H1 (cell line): Measurements from ENCODE around the gene APOA4. TPM values are rescaled to one million over a fixed set of nuclear protein-coding genes. Genes with fewer than 3 reads are reported as not detected.

Experiments used
- CHD2 ChIP-seq: IDR thresholded peaks from 2 replicates; pipeline ENCODE4 v1.6.1; 2012; ENCODE audit warnings: low read length, improper control_type of control experiment
- JUN ChIP-seq: IDR thresholded peaks from 2 replicates; pipeline ENCODE4 v1.6.1; 2011; ENCODE audit warnings: low read depth, mild to moderate bottlenecking, improper control_type of control experiment, low read length
- NRF1 ChIP-seq: IDR thresholded peaks from 2 replicates; pipeline ENCODE4 v1.6.1; 2011; ENCODE audit warnings: mild to moderate bottlenecking, low read depth, low read length, improper control_type of control experiment
- RAD21 ChIP-seq, 2 experiments: IDR thresholded peaks in 1 of 2; conservative IDR thresholded peaks in 1 of 2; 2 replicates each; pipeline ENCODE4 v1.6.1; 2011; ENCODE audit warnings: low read depth in 2 of 2, low read length in 2 of 2, improper control_type of control experiment in 1 of 2, inconsistent platforms in 1 of 2, mild to moderate bottlenecking in 1 of 2, moderate library complexity in 1 of 2
- SIN3A ChIP-seq, 2 experiments: IDR thresholded peaks in 1 of 2; conservative IDR thresholded peaks in 1 of 2; 2 replicates each; pipeline ENCODE4 v1.6.1; 2011 to 2012; ENCODE audit warnings: low read length in 2 of 2, improper control_type of control experiment in 1 of 2, low read depth in 1 of 2, mild to moderate bottlenecking in 1 of 2
- SIX5 ChIP-seq: IDR thresholded peaks from 2 replicates; pipeline ENCODE4 v1.6.1; 2011; ENCODE audit warnings: mild to moderate bottlenecking, low read depth, low read length
- SP2 ChIP-seq: IDR thresholded peaks from 2 replicates; pipeline ENCODE4 v1.6.1; 2012; ENCODE audit warnings: mild to moderate bottlenecking, low read length, inconsistent platforms
- SP4 ChIP-seq: IDR thresholded peaks from 2 replicates; pipeline ENCODE4 v1.6.1; 2012; ENCODE audit warnings: low read length, inconsistent platforms
- TAF7 ChIP-seq: optimal IDR thresholded peaks from 2 replicates; pipeline ENCODE3; 2011; ENCODE audit warnings: low read depth, mild to moderate bottlenecking, inconsistent platforms, low read length, moderate library complexity, borderline replicate concordance
- polyA plus RNA-seq, 7 experiments: library from polyadenylated mRNA; depleted of rRNA in 3 of 7; stranded (reverse) in 5 of 7; unstranded in 2 of 7; fragments of >200 nt in 5 of 7; fragments of 200-250 nt in 2 of 7; gene quantifications; 1 replicate in 5 of 7; 2 replicates in 1 of 7; 4 replicates in 1 of 7; pipeline versions ENCODE4 v1.2.1 to v1.2.3, GENCODE V29; 2011 to 2013; ENCODE audit warnings: missing spikeins in 2 of 7, mixed read lengths in 2 of 7
- total RNA-seq: library from RNA; stranded (reverse); fragmentation: NEBNext Ultra II Directional; extraction: Animal tissue kit (Norgen Biotek cat#: 25700); gene quantifications from 2 replicates; pipeline ENCODE4 v1.2.1, GENCODE V29; 2021

Gene APOA4
- total and polyA plus RNA-seq, 2 of the 8 experiments (the other 6 are each of a cell fraction or from before 2014, with no cell fraction given) = not detected

GRCh38 chr11:116787786-116788486 lies 35.2 kb downstream of the APOA4 start, which contains the start of gene ZPR1 (continued):
- TF ChIP-seq JUN (no peak), SP4 (no peak), RAD21 (IDR thresholded peaks at IDR 0.05 in 1 of 2, conservative IDR thresholded peaks at IDR 0.05 in 1 of 2; ENCODE audit: low read depth in 2 of 2, low read length in 2 of 2) (no peak), SP2 (no peak), SIX5 (no peak), SIN3A (conservative IDR thresholded peaks at IDR 0.05 in 1 of 2, IDR thresholded peaks at IDR 0.05 in 1 of 2; ENCODE audit: low read depth in 1 of 2, low read length in 2 of 2) (peak; percentile 88; a peak in 2 of 4 replicates), TAF7 (peak; percentile 67), CHD2 (no peak), NRF1 (no peak)
- TF ChIP-seq, all 59 proteins: peak for 17
